ENCODE results near the gene DUSP8. TPM values are rescaled to one million over a fixed set of nuclear protein-coding genes. Genes with fewer than 3 reads are reported as not detected.

The DUSP8 gene
- total and polyA plus RNA-seq, 2 of the 8 experiments (the other 6 are each of a cell fraction or from before 2014, with no cell fraction given), result 2.8 to 3.6 TPM

GRCh38 chr11:1548221-1549070 is 23.6 kb downstream of the DUSP8 start (continued):
- no peak for TF ChIP-seq SIN3A (conservative IDR thresholded peaks at IDR 0.05 in 1 of 2, IDR thresholded peaks at IDR 0.05 in 1 of 2; ENCODE audit: low read depth in 1 of 2, low read length in 2 of 2)
- peak; percentile 48; the same call in 1 of the 2 replicates for TF ChIP-seq E2F6 (IDR thresholded peaks at IDR 0.05)
- no peak for TF ChIP-seq SP4 (IDR thresholded peaks at IDR 0.05; ENCODE audit: low read length)
